ENCODE results near the gene PTPN23.

GRCh38 chr3:47428662-47429061, 47.8 kb downstream of the PTPN23 start:
- TF ChIP-seq CTCF (IDR thresholded peaks at IDR 0.05; ENCODE audit: poor library complexity) (no peak), EZH2phosphoT487 (IDR thresholded peaks at IDR 0.05; ENCODE audit: low read depth, severe bottlenecking, unreplicated experiment) (no peak)
